H9 (cell line): ENCODE results near the gene PDCD10. TPM values are rescaled to one million over a fixed set of nuclear protein-coding genes. Genes with fewer than 3 reads are reported as not detected.

Experiments used
- DNase-seq: peaks from one replicate; pipeline ENCODE4 v3.0.0-alpha.2; 2017
- H2AFZ ChIP-seq: one replicate; pipeline ENCODE4 v1.6.1; 2013; ENCODE audit warnings: mild to moderate bottlenecking, low read length, control low read depth, moderate library complexity
- H2AK5ac ChIP-seq: 2 replicates; pipeline ENCODE4 v1.6.1; 2013; ENCODE audit warnings: low read length, control low read depth, mixed read lengths; ENCODE audit not compliant: insufficient read length
- H2BK120ac ChIP-seq: one replicate; pipeline ENCODE4 v1.6.1; 2013; ENCODE audit warnings: low read depth, mild to moderate bottlenecking, low read length, control low read depth, inconsistent platforms; ENCODE audit not compliant: poor library complexity, severe bottlenecking
- H2BK12ac ChIP-seq: 2 replicates; pipeline ENCODE4 v1.6.1; 2013; ENCODE audit warnings: low read length, control low read depth, mixed read lengths, low read depth; ENCODE audit not compliant: insufficient read length
- H2BK15ac ChIP-seq: 2 replicates; pipeline ENCODE4 v1.6.1; 2013; ENCODE audit warnings: low read depth, low read length, control low read depth
- H2BK20ac ChIP-seq: one replicate; pipeline ENCODE4 v1.6.1; 2013; ENCODE audit warnings: low read depth, mild to moderate bottlenecking, low read length, control low read depth, inconsistent platforms; ENCODE audit not compliant: poor library complexity, severe bottlenecking
- H2BK5ac ChIP-seq: 2 replicates; pipeline ENCODE4 v1.6.1; 2013; ENCODE audit warnings: low read length, control low read depth, mixed read lengths; ENCODE audit not compliant: insufficient read length
- H3K14ac ChIP-seq: 2 replicates; pipeline ENCODE4 v1.6.1; 2013; ENCODE audit warnings: low read length, control low read depth; ENCODE audit not compliant: insufficient read depth
- H3K18ac ChIP-seq: 2 replicates; pipeline ENCODE4 v1.6.1; 2013; ENCODE audit warnings: low read depth, mild to moderate bottlenecking, mixed read lengths, low read length, control low read depth; ENCODE audit not compliant: insufficient read length
- H3K23ac ChIP-seq: 2 replicates; pipeline ENCODE4 v1.6.1; 2013; ENCODE audit warnings: low read length, control low read depth, mixed read lengths, low read depth; ENCODE audit not compliant: insufficient read length
- H3K23me2 ChIP-seq: 2 replicates; pipeline ENCODE4 v1.6.1; 2013; ENCODE audit warnings: low read depth, mild to moderate bottlenecking, mixed read lengths, low read length, control low read depth; ENCODE audit not compliant: insufficient read length, poor library complexity, severe bottlenecking
- H3K27ac ChIP-seq: 2 replicates; pipeline ENCODE4 v1.5.1; 2013; ENCODE audit warnings: low read length, control low read depth, mixed read lengths, low read depth; ENCODE audit not compliant: insufficient read length
- H3K27me3 ChIP-seq: 2 replicates; pipeline ENCODE4 v1.6.1; 2013; ENCODE audit warnings: low read length, control low read depth, inconsistent platforms; ENCODE audit not compliant: insufficient read depth
- H3K4ac ChIP-seq: 2 replicates; pipeline ENCODE4 v1.6.1; 2013; ENCODE audit warnings: low read depth, mild to moderate bottlenecking, control low read depth, inconsistent platforms, low read length, moderate library complexity
- H3K4me1 ChIP-seq: 2 replicates; pipeline ENCODE4 v1.6.1; 2013; ENCODE audit warnings: low read length, control low read depth, inconsistent platforms; ENCODE audit not compliant: insufficient read depth
- H3K4me2 ChIP-seq: 2 replicates; pipeline ENCODE4 v1.6.1; 2013; ENCODE audit warnings: low read length, control low read depth, mixed read lengths; ENCODE audit not compliant: insufficient read length, insufficient read depth
- H3K56ac ChIP-seq: 2 replicates; pipeline ENCODE4 v1.6.1; 2013; ENCODE audit warnings: low read depth, mild to moderate bottlenecking, mixed read lengths, low read length, control low read depth; ENCODE audit not compliant: insufficient read length
- H3K79me1 ChIP-seq: 2 replicates; pipeline ENCODE4 v1.6.1; 2013; ENCODE audit warnings: low read depth, mild to moderate bottlenecking, moderate library complexity, low read length, control low read depth, inconsistent platforms; ENCODE audit not compliant: insufficient read depth, poor library complexity, severe bottlenecking
- H3K79me2 ChIP-seq: 2 replicates; pipeline ENCODE4 v1.6.1; 2013; ENCODE audit warnings: low read length, control low read depth, inconsistent platforms; ENCODE audit not compliant: insufficient read depth
- H3K9ac ChIP-seq: 2 replicates; pipeline ENCODE4 v1.6.1; 2013; ENCODE audit warnings: low read length, control low read depth, mixed read lengths; ENCODE audit not compliant: insufficient read length; ENCODE audit errors: extremely low read depth
- H3K9me3 ChIP-seq: one replicate; pipeline ENCODE4 v1.6.1; 2013; ENCODE audit warnings: low read depth, low read length, inconsistent platforms; ENCODE audit not compliant: control insufficient read depth
- H3T11ph ChIP-seq: one replicate; pipeline ENCODE4 v1.6.1; 2013; ENCODE audit warnings: mild to moderate bottlenecking, low read length, control low read depth, inconsistent platforms
- H4K20me1 ChIP-seq: one replicate; pipeline ENCODE4 v1.6.1; 2013; ENCODE audit not compliant: control insufficient read depth, insufficient read length, insufficient read depth
- H4K5ac ChIP-seq: 2 replicates; pipeline ENCODE4 v1.6.1; 2013; ENCODE audit warnings: low read depth, mild to moderate bottlenecking, mixed read lengths, low read length, control low read depth; ENCODE audit not compliant: insufficient read length
- H4K8ac ChIP-seq: replicated peaks from 2 replicates; pipeline ENCODE4 v1.6.1; 2013; ENCODE audit warnings: low read length, control low read depth, mixed read lengths, low read depth; ENCODE audit not compliant: insufficient read length
- H4K91ac ChIP-seq: 2 replicates; pipeline ENCODE4 v1.6.1; 2013; ENCODE audit warnings: low read depth, mild to moderate bottlenecking, moderate library complexity, mixed read lengths, low read length, control low read depth; ENCODE audit not compliant: insufficient read length
- H3K27ac Mint-ChIP-seq, 3 experiments: 2 replicates in 2 of 3; 3 replicates in 1 of 3; pipeline ENCODE4 v1.8.0; 2020 to 2021; ENCODE audit warnings: mixed read lengths in 3 of 3, mild to moderate bottlenecking in 1 of 3, moderate library complexity in 1 of 3
- H3K27me3 Mint-ChIP-seq: 2 replicates; pipeline ENCODE4 v1.8.0; 2021; ENCODE audit warnings: low read depth, mild to moderate bottlenecking, moderate library complexity, mixed read lengths
- H3K36me3 Mint-ChIP-seq, 3 experiments: 2 replicates in 2 of 3; 3 replicates in 1 of 3; pipeline ENCODE4 v1.8.0; 2020 to 2021; ENCODE audit warnings: low read depth in 3 of 3, mixed read lengths in 3 of 3; ENCODE audit not compliant: insufficient read depth in 1 of 3
- H3K4me1 Mint-ChIP-seq, 2 experiments: 2 replicates each; pipeline ENCODE4 v1.8.0; 2020; ENCODE audit warnings: mixed read lengths in 2 of 2
- H3K4me3 Mint-ChIP-seq, 2 experiments: 2 replicates in 1 of 2; 3 replicates in 1 of 2; pipeline ENCODE4 v1.8.0; 2020 to 2021; ENCODE audit warnings: mild to moderate bottlenecking in 2 of 2, mixed read lengths in 2 of 2, moderate library complexity in 1 of 2
- H3K9me3 Mint-ChIP-seq, 2 experiments: 2 replicates in 1 of 2; 3 replicates in 1 of 2; pipeline ENCODE4 v1.8.0; 2020; ENCODE audit warnings: mild to moderate bottlenecking in 2 of 2, mixed read lengths in 2 of 2, moderate library complexity in 1 of 2
- CTCF ChIP-seq: fragments of 200-600 bp; sonication (generic); conservative IDR thresholded peaks from 3 replicates; pipeline ENCODE4 v1.8.0; 2021; ENCODE audit warnings: antibody characterized with exemption, mild to moderate bottlenecking
- WGBS: extraction: QIAGEN DNeasy Blood & Tissue Kit; methylation state at CpG from one replicate; pipeline ENCODE4 v1.1.7; 2013; ENCODE audit warnings: missing lambda C conversion rate, low lambda C conversion rate, mixed read lengths; ENCODE audit not compliant: insufficient read length; ENCODE audit errors: extremely low coverage; 5-methylcytosine and 5-hydroxymethylcytosine counted together
- total RNA-seq: library from RNA; stranded (reverse); gene quantifications from 2 replicates; pipeline ENCODE4 v1.2.1, GENCODE V29; 2021

Gene PDCD10
- total RNA-seq, 1 experiment from 2014 or later, result 64.3 TPM

GRCh38 chr3:167712445-167712844 is 22.2 kb downstream of the PDCD10 start:
- no peak overlapping the region for H3K4me3 Mint-ChIP-seq
- Histone ChIP-seq H4K91ac (no peak overlapping the region), H2AK5ac (no peak overlapping the region), H3K9me3 (no peaks in the 10 kb centered on the region), H4K20me1 (no peaks in the 10 kb centered on the region), H3K4me1 (no peaks in the 10 kb centered on the region), H2BK20ac (no peak overlapping the region), H2BK120ac (no peak overlapping the region), H3K23me2 (no peaks in the 10 kb centered on the region), H3K4me2 (no peak overlapping the region), H3K79me2 (peaks cover 11% of the 10 kb centered on the region; the same call in 1 of the 2 replicates), H3K79me1 (peaks cover 4% of the 10 kb centered on the region), H3K4ac (no peak overlapping the region), H4K8ac (no peak overlapping the region), H2BK15ac (no peak overlapping the region), H3K23ac (no peak overlapping the region), H2AFZ (no peak overlapping the region), H2BK5ac (no peak overlapping the region), H3K27ac (no peak overlapping the region), H3K56ac (no peak overlapping the region), H3K18ac (no peak overlapping the region), H4K5ac (no peak overlapping the region), H3K14ac (no peak overlapping the region), H2BK12ac (no peak overlapping the region), H3T11ph (no peak overlapping the region), H3K27me3 (no peaks in the 10 kb centered on the region), H3K9ac (no peak overlapping the region)
- peaks cover 44 to 61% (median 47%) of the 10 kb centered on the region in 3 experiments for H3K36me3 Mint-ChIP-seq
- H3K9me3 Mint-ChIP-seq, result peaks cover 0 to 4% of the 10 kb centered on the region in 2 experiments; a peak in 1 of 5 replicates
- H3K27me3 Mint-ChIP-seq, result no peaks in the 10 kb centered on the region
- peak overlapping the region in 1 of 3 experiments; percentile 16; a peak in 1 of 7 replicates for H3K27ac Mint-ChIP-seq
- no peak for DNase-seq
- H3K4me1 Mint-ChIP-seq, result peaks cover 5 to 7% of the 10 kb centered on the region in 2 experiments; a peak in 2 of 4 replicates
- no peak for TF ChIP-seq CTCF
- WGBS, result no CpG with 5 or more reads among the region's 3 CpGs
